Measurements from ENCODE around the gene GJC1.

- no peak for TF ChIP-seq POLR2A (IDR thresholded peaks at IDR 0.05)
- TF ChIP-seq CTCF (IDR thresholded peaks at IDR 0.05) = no peak
Observed at GRCh38 chr17:44757918-44758413, 72.1 kb downstream of the GJC1 start.

All from testis (tissue), 2 donors.